Mammary epithelial cell (primary cell): Measurements from ENCODE around the gene GALNT13.

Experiments
- CTCF ChIP-seq, 2 donors: IDR thresholded peaks in 1 of 2; conservative IDR thresholded peaks in 1 of 2; 2 replicates each; pipeline ENCODE4 v1.5.1; 2011 to 2012; ENCODE audit warnings: inconsistent platforms in 2 of 2, low read length in 2 of 2, mild to moderate bottlenecking in 2 of 2, control low read depth in 1 of 2, low read depth in 1 of 2; ENCODE audit not compliant: insufficient read depth in 1 of 2; ENCODE audit errors: extremely low read depth in 1 of 2
- EZH2 ChIP-seq: IDR thresholded peaks from 2 replicates; pipeline ENCODE4 v1.6.1; 2012; ENCODE audit warnings: low read length, inconsistent platforms, borderline replicate concordance

DNA sequence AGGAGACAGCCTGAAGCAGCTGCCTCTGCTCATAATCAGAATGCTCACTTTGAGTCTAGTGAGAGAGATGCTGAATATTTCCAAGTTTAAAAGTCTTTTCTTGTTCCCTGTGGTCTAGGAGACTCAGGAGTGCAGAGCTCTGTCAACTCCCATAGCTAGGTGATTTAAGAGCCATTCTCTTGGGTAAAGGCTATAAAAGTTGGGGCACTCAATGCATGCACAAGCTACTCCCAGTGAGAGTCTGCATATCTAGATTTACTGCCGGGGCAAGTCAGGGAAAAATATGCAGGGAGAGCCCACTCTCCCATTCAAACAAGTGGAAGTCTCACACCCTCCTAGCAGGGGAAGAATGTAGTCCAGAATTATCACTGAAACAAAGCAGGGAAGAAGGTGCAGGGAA lies 418.1 kb downstream of the GALNT13 start:
- no peak for TF ChIP-seq EZH2
- TF ChIP-seq CTCF (conservative IDR thresholded peaks at IDR 0.05 in 1 of 2, IDR thresholded peaks at IDR 0.05 in 1 of 2; ENCODE audit: extremely low read depth in 1 of 2, insufficient read depth in 1 of 2, low read depth in 1 of 2, low read length in 2 of 2): no peak
